IPS-15b (cell line): ENCODE measurements around the gene GPR137.
A peak's percentile ranks its signal among the peaks of the same experiment; 100 is the strongest.
"Not testable (repeated sequence)": the region's sequence is repeated elsewhere in the genome, so short reads cannot be mapped to it uniquely, and the experiment has no call there.

Experiments
- H3K27me3 ChIP-seq: one replicate; pipeline ENCODE4 v1.6.1; 2013; ENCODE audit warnings: low read length; ENCODE audit not compliant: control insufficient read depth, insufficient read depth
- H3K36me3 ChIP-seq: one replicate; pipeline ENCODE4 v1.6.1; 2013; ENCODE audit warnings: low read length; ENCODE audit not compliant: control insufficient read depth, insufficient read depth
- H3K4me1 ChIP-seq: one replicate; pipeline ENCODE4 v1.6.1; 2013; ENCODE audit warnings: mild to moderate bottlenecking, low read length; ENCODE audit not compliant: control insufficient read depth, insufficient read depth
- H3K4me3 ChIP-seq: one replicate; pipeline ENCODE4 v1.5.1; 2013; ENCODE audit warnings: low read depth, low read length
- H3K9ac ChIP-seq: one replicate; pipeline ENCODE4 v1.6.1; 2013; ENCODE audit warnings: low read depth, mild to moderate bottlenecking, low read length
- H3K9me3 ChIP-seq: one replicate; pipeline ENCODE4 v1.6.1; 2013; ENCODE audit warnings: mild to moderate bottlenecking, low read length; ENCODE audit not compliant: control insufficient read depth, insufficient read depth

GPR137 gene

GRCh38 chr11:64316672-64317324 is 31.1 kb downstream of the GPR137 start:
- Histone ChIP-seq H3K9ac (peak overlapping the region; percentile 87), H3K27me3 (no peaks in the 10 kb centered on the region), H3K9me3 (no peaks in the 10 kb centered on the region), H3K4me1 (no peaks in the 10 kb centered on the region), H3K4me3 (peak overlapping the region; percentile 92), H3K36me3 (peaks cover 31% of the 10 kb centered on the region)

- Histone ChIP-seq H3K4me1 (no peaks in the 10 kb centered on the region), H3K27me3 (no peaks in the 10 kb centered on the region), H3K36me3 (peaks cover 36% of the 10 kb centered on the region), H3K9me3 (no peaks in the 10 kb centered on the region), H3K9ac (peak within 1 kb of the TSS; percentile 87), H3K4me3 (peak within 1 kb of the TSS; percentile 92)
Measured at GRCh38 chr11:64317325-64317960, 31.8 kb downstream of the GPR137 start, which contains the start of gene TRMT112. Gene TRMT112 (minus strand): TSS chr11:64317559. CDS start chr11:64317526, 33 bp downstream.

- no peaks in the 10 kb centered on the region for H3K4me1 ChIP-seq
- H3K27me3 ChIP-seq = no peaks in the 10 kb centered on the region
- H3K9me3 ChIP-seq = no peaks in the 10 kb centered on the region
- peaks cover 41% of the 10 kb centered on the region for H3K36me3 ChIP-seq
- peak within 1 kb of the TSS; percentile 87 for H3K9ac ChIP-seq
- peak within 1 kb of the TSS; percentile 92 for H3K4me3 ChIP-seq
Measured at GRCh38 chr11:64317961-64318765, 32.5 kb downstream of the GPR137 start, which contains the start of gene PRDX5. Gene PRDX5 (plus strand): TSS chr11:64318121. CDS start chr11:64318216, 95 bp downstream.

- Histone ChIP-seq H3K9me3 (no peaks in the 10 kb centered on the region), H3K9ac (no peak overlapping the region), H3K4me1 (no peaks in the 10 kb centered on the region), H3K27me3 (no peaks in the 10 kb centered on the region), H3K4me3 (peak overlapping the region; percentile 92), H3K36me3 (peaks cover 38% of the 10 kb centered on the region)
Measured at GRCh38 chr11:64318766-64319761, 33.4 kb downstream of the GPR137 start.

- Histone ChIP-seq H3K36me3 (peaks cover 31% of the 10 kb centered on the region), H3K4me3 (no peak overlapping the region), H3K27me3 (no peaks in the 10 kb centered on the region), H3K9ac (no peak overlapping the region), H3K9me3 (no peaks in the 10 kb centered on the region), H3K4me1 (no peaks in the 10 kb centered on the region)
Measured at GRCh38 chr11:64320556-64320955, 34.9 kb downstream of the GPR137 start.

- H3K4me1 ChIP-seq = no peaks in the 10 kb centered on the region
- no peaks in the 10 kb centered on the region for H3K27me3 ChIP-seq
- no peak overlapping the region for H3K9ac ChIP-seq
- peaks cover 31% of the 10 kb centered on the region for H3K36me3 ChIP-seq
- H3K4me3 ChIP-seq = no peak overlapping the region
- no peaks in the 10 kb centered on the region for H3K9me3 ChIP-seq
Measured at GRCh38 chr11:64321026-64321425, 35.4 kb downstream of the GPR137 start.

- no peaks in the 10 kb centered on the region for H3K27me3 ChIP-seq
- H3K36me3 ChIP-seq = peaks cover 28% of the 10 kb centered on the region
- no peak overlapping the region for H3K9ac ChIP-seq
- no peak overlapping the region for H3K4me3 ChIP-seq
- no peaks in the 10 kb centered on the region for H3K4me1 ChIP-seq
- H3K9me3 ChIP-seq = no peaks in the 10 kb centered on the region
Measured at GRCh38 chr11:64321533-64321932, 35.9 kb downstream of the GPR137 start.

- H3K27me3 ChIP-seq = no peaks in the 10 kb centered on the region
- H3K36me3 ChIP-seq = peaks cover 28% of the 10 kb centered on the region
- H3K9ac ChIP-seq = no peak overlapping the region
- H3K9me3 ChIP-seq = no peaks in the 10 kb centered on the region
- no peaks in the 10 kb centered on the region for H3K4me1 ChIP-seq
- no peak overlapping the region for H3K4me3 ChIP-seq
Measured at GRCh38 chr11:64322925-64323260, 37.2 kb downstream of the GPR137 start.

- H3K4me3 ChIP-seq = no peak overlapping the region
- H3K27me3 ChIP-seq = no peaks in the 10 kb centered on the region
- H3K36me3 ChIP-seq = peaks cover 28% of the 10 kb centered on the region
- H3K9ac ChIP-seq = no peak overlapping the region
- H3K9me3 ChIP-seq = no peaks in the 10 kb centered on the region
- H3K4me1 ChIP-seq = no peaks in the 10 kb centered on the region
Measured at GRCh38 chr11:64323373-64323772, 37.7 kb downstream of the GPR137 start.

GRCh38 chr11:64323984-64324383 is 38.3 kb downstream of the GPR137 start:
- H3K9me3 ChIP-seq, H3K27me3 ChIP-seq, H3K9ac ChIP-seq, H3K4me1 ChIP-seq, H3K4me3 ChIP-seq: not testable (repeated sequence)
- H3K36me3 ChIP-seq = peaks cover 28% of the 10 kb centered on the region
